A549 (cell line): ENCODE measurements around the gene TXLNG. TPM values are rescaled to one million over a fixed set of nuclear protein-coding genes. Genes with fewer than 3 reads are reported as not detected.
A peak's percentile ranks its signal among the peaks of the same experiment; 100 is the strongest.
"Not testable (repeated sequence)": the region's sequence is repeated elsewhere in the genome, so short reads cannot be mapped to it uniquely, and the experiment has no call there.

Experiments used
- ATAC-seq, 2 experiments: fragments of 200-7000 bp in 1 of 2; fragments of >200 bp in 1 of 2; cut with Nextera tagmentation in 1 of 2; cut with Tn5 transposase in 1 of 2; 3 replicates each; pipeline versions ENCODE4 v1.8.0 to v1.9.1; 2018 to 2020; ENCODE audit warnings: mild to moderate bottlenecking in 1 of 2, moderate library complexity in 1 of 2
- CTCF ChIA-PET: fragments of 300-600 bp; sonication (Branson Sonifier 250); formaldehyde crosslinking; extraction: SDS; loops from one replicate; lab custom pipeline; 2021; ENCODE audit warnings: antibody characterized with exemption, inconsistent platforms; lab: Yijun Ruan, JAX
- POLR2A ChIA-PET: fragments of 350-600 bp; formaldehyde crosslinking; extraction: SDS; loops from one replicate; lab custom pipeline; 2021; ENCODE audit warnings: antibody characterized with exemption, inconsistent platforms; lab: Yijun Ruan, JAX
- DNase-seq, 2 experiments: peaks; one replicate each; pipeline versions ENCODE4 v3.0.0 to v3.0.0-alpha.2; 2011 to 2016; ENCODE audit warnings: low read depth in 1 of 2, low spot score in 1 of 2
- FAIRE-seq: peaks from 2 replicates; lab custom pipeline; 2011; peaks lifted over from hg19 to GRCh38; lab: Jason Lieb, UNC
- H3K27ac ChIP-seq, 2 experiments: fragments of >200 bp; sonication (Bioruptor Twin); formaldehyde crosslinking; 3 replicates each; pipeline ENCODE4 v1.5.1; 2016 to 2017
- H3K4me1 ChIP-seq: fragments of >200 bp; sonication (Bioruptor Twin); formaldehyde crosslinking; 3 replicates; pipeline ENCODE4 v1.6.1; 2016
- H3K4me2 ChIP-seq: fragments of >200 bp; sonication (Bioruptor Twin); formaldehyde crosslinking; 3 replicates; pipeline ENCODE4 v1.6.1; 2016
- H3K4me3 ChIP-seq: fragments of >200 bp; sonication (Bioruptor Twin); formaldehyde crosslinking; 3 replicates; pipeline ENCODE4 v1.5.1; 2016
- H3K9me3 ChIP-seq: fragments of >200 bp; sonication (Bioruptor Twin); formaldehyde crosslinking; 3 replicates; pipeline ENCODE4 v1.6.1; 2016
- BHLHE40 ChIP-seq: IDR thresholded peaks from 2 replicates; pipeline ENCODE4 v1.6.1; 2012; ENCODE audit warnings: low read depth, low read length, inconsistent platforms
- CBX2 ChIP-seq: fragments of 200-600 bp; sonication (generic); IDR thresholded peaks from 2 replicates; pipeline ENCODE4 v1.6.1; 2016; ENCODE audit warnings: low read depth, mild to moderate bottlenecking, borderline replicate concordance
- CEBPB ChIP-seq, 2 experiments: fragments of >200 bp in 1 of 2; sonication (Bioruptor Twin) in 1 of 2; formaldehyde crosslinking in 1 of 2; IDR thresholded peaks; 2 replicates each; pipeline ENCODE4 v1.6.1; 2012 to 2016
- CHD2 ChIP-seq: fragments of 150-350 bp; IDR thresholded peaks from 2 replicates; pipeline ENCODE4 v1.6.1; 2014; ENCODE audit warnings: low read length; ENCODE audit not compliant: partially characterized antibody
- CTCF ChIP-seq: fragments of >200 bp; sonication (Bioruptor Twin); formaldehyde crosslinking; IDR thresholded peaks from 3 replicates; pipeline ENCODE4 v1.5.1; 2016
- E2F6 ChIP-seq: IDR thresholded peaks from 2 replicates; pipeline ENCODE4 v1.6.1; 2012; ENCODE audit warnings: low read depth, borderline replicate concordance
- ELK1 ChIP-seq: fragments of 150-350 bp; IDR thresholded peaks from 2 replicates; pipeline ENCODE4 v1.6.1; 2014; ENCODE audit warnings: low read depth, mild to moderate bottlenecking, low read length
- EP300 ChIP-seq, 2 experiments: fragments of >200 bp; sonication (Bioruptor Twin); formaldehyde crosslinking; IDR thresholded peaks; 2 replicates in 1 of 2; 3 replicates in 1 of 2; pipeline ENCODE4 v1.6.1; 2016 to 2017
- FOSL2 ChIP-seq, 2 experiments: fragments of 450-650 bp in 1 of 2; fragments of >200 bp in 1 of 2; sonication (Bioruptor Twin) in 1 of 2; formaldehyde crosslinking; IDR thresholded peaks; 2 replicates each; pipeline versions ENCODE4 v1.5.0 to v1.6.1; 2016 to 2020; ENCODE audit warnings: mild to moderate bottlenecking in 1 of 2, moderate library complexity in 1 of 2
- GATA3 ChIP-seq: IDR thresholded peaks from 2 replicates; pipeline ENCODE4 v1.6.1; 2012; ENCODE audit warnings: borderline replicate concordance
- HDAC2 ChIP-seq: fragments of 200-600 bp; sonication (generic); IDR thresholded peaks from 2 replicates; pipeline ENCODE4 v1.6.1; 2016
- HEYL ChIP-seq: fragments of 250-450 bp; sonication (Bioruptor Pico); IDR thresholded peaks from 2 replicates; pipeline ENCODE4 v1.8.0; 2021; ENCODE audit warnings: mild to moderate bottlenecking, moderate library complexity
- HOXA7 ChIP-seq: fragments of 250-450 bp; sonication (Bioruptor Pico); IDR thresholded peaks from 2 replicates; pipeline ENCODE4 v1.5.0; 2020; ENCODE audit warnings: mild to moderate bottlenecking, moderate library complexity
- JUN ChIP-seq, 2 experiments: fragments of >200 bp; sonication (Bioruptor Twin); formaldehyde crosslinking; IDR thresholded peaks; 2 replicates in 1 of 2; 3 replicates in 1 of 2; pipeline ENCODE4 v1.6.1; 2016 to 2017
- JUNB ChIP-seq: fragments of >200 bp; sonication (Bioruptor Twin); formaldehyde crosslinking; IDR thresholded peaks from 2 replicates; pipeline ENCODE4 v1.6.1; 2016
- MAFK ChIP-seq: fragments of 450-650 bp; IDR thresholded peaks from 2 replicates; pipeline ENCODE4 v1.6.1; 2014; ENCODE audit not compliant: partially characterized antibody
- MYC ChIP-seq: IDR thresholded peaks from 2 replicates; pipeline ENCODE4 v1.6.1; 2012; ENCODE audit warnings: mild to moderate bottlenecking, inconsistent platforms, low read length, improper control_type of control experiment, borderline replicate concordance
- NFE2L2 ChIP-seq: fragments of 150-350 bp; conservative IDR thresholded peaks from 2 replicates; pipeline ENCODE4 v1.6.1; 2014; ENCODE audit warnings: low read length
- NR3C1 ChIP-seq: fragments of >200 bp; sonication (Bioruptor Twin); formaldehyde crosslinking; IDR thresholded peaks from 3 replicates; pipeline ENCODE4 v1.6.1; 2017
- PBX3 ChIP-seq: IDR thresholded peaks from 2 replicates; pipeline ENCODE4 v1.6.1; 2012
- ZC3H11A ChIP-seq: fragments of 450-650 bp; IDR thresholded peaks from 2 replicates; pipeline ENCODE4 v1.6.1; 2014; ENCODE audit warnings: antibody characterized with exemption, mild to moderate bottlenecking
- ZNF302 ChIP-seq: fragments of 250-450 bp; sonication (Bioruptor Pico); IDR thresholded peaks from 2 replicates; pipeline ENCODE4 v1.9.0; 2021; ENCODE audit warnings: inconsistent platforms, mild to moderate bottlenecking, moderate library complexity
- ZSCAN20 ChIP-seq: fragments of 250-450 bp; sonication (Bioruptor Pico); IDR thresholded peaks from 2 replicates; pipeline ENCODE4 v1.8.0; 2022; ENCODE audit warnings: mild to moderate bottlenecking, moderate library complexity
- WGBS: methylation state at CpG from one replicate; pipeline ENCODE4 v1.1.6; 2017; ENCODE audit errors: missing lambda C conversion rate; 5-methylcytosine and 5-hydroxymethylcytosine counted together
- polyA plus RNA-seq, 4 experiments: library from polyadenylated mRNA; depleted of rRNA in 3 of 4; stranded (reverse); fragments of >200 nt; fragmentation: RNase III in 1 of 4; extraction: RNeasy Plus Mini Kit Qiagen cat#74134 plus additional on column Dnase treatment in 1 of 4; gene quantifications; 2 replicates in 3 of 4; 3 replicates in 1 of 4; pipeline ENCODE4 v1.2.3, GENCODE V29; 2011 to 2017

TXLNG gene
- polyA plus RNA-seq, 2 of the 4 experiments (the other 2 are of a cell fraction), result 16.0 to 36.8 TPM

- H3K9me3 ChIP-seq, result no peaks in the 10 kb centered on the region
- no peaks in the 10 kb centered on the region; the same call in 2 of the 3 replicates for H3K4me1 ChIP-seq
- CTCF ChIA-PET, result interaction anchor here (0.6 to 1.7 kb wide), 6 partner anchors 10 to 1385 kb away, joined by 3 read pairs; no protein-coding TSS in a partner anchor
- no peak overlapping the region for H3K4me2 ChIP-seq
- WGBS, result 98% methylated on average over 5 of the region's 5 CpGs
- H3K4me3 ChIP-seq, result no peak overlapping the region
- DNase-seq (no peak), ATAC-seq (no peak), FAIRE-seq (no peak)
- POLR2A ChIA-PET, result no interaction called here
- TF ChIP-seq ZSCAN20 (CRISPR knock-in tag) (no peak), MYC (no peak), HDAC2 (no peak), NFE2L2 (no peak), CHD2 (no peak), JUN (IDR thresholded peaks at IDR 0.05) (no peak), GATA3 (no peak), HOXA7 (CRISPR knock-in tag) (no peak)
- H3K27ac ChIP-seq, result no peak overlapping the region
These were observed 69.3 kb downstream of the TXLNG start for GRCh38 chrX:16855363-16856075.

GRCh38 chrX:16856076-16856404 lies 69.8 kb downstream of the TXLNG start:
- 96% methylated on average over 2 of the region's 2 CpGs for WGBS
- not testable (repeated sequence) for ATAC-seq, FAIRE-seq

GRCh38 chrX:16856744-16857143 lies 70.5 kb downstream of the TXLNG start:
- no peak for ATAC-seq
- Histone ChIP-seq H3K4me1 (no peaks in the 10 kb centered on the region), H3K9me3 (no peaks in the 10 kb centered on the region), H3K4me2 (no peak overlapping the region), H3K27ac (no peak overlapping the region), H3K4me3 (no peak overlapping the region)
- ChIA-PET CTCF (interaction anchor here (0.6 to 1.9 kb wide), 3 partner anchors 18 to 36 kb away, joined by 3 to 5 read pairs (median 3); no protein-coding TSS in a partner anchor), POLR2A (no interaction called here)
- FAIRE-seq, result peak; percentile 96
- no peak for DNase-seq
- no peak for TF ChIP-seq BHLHE40
- no peak for TF ChIP-seq EP300 (IDR thresholded peaks at IDR 0.05)
- TF ChIP-seq HEYL (CRISPR knock-in tag), result no peak
- no peak for TF ChIP-seq PBX3
- TF ChIP-seq HOXA7 (CRISPR knock-in tag), result no peak
- no peak for TF ChIP-seq ZC3H11A
- no peak for TF ChIP-seq NR3C1
- no peak for TF ChIP-seq E2F6
- TF ChIP-seq JUNB, result no peak
- no peak for TF ChIP-seq ZNF302 (CRISPR knock-in tag)
- TF ChIP-seq ELK1, result no peak
- no peak for TF ChIP-seq CEBPB (IDR thresholded peaks at IDR 0.05)
- no peak for TF ChIP-seq MAFK
- TF ChIP-seq CBX2, result no peak
- TF ChIP-seq JUN (IDR thresholded peaks at IDR 0.05), result no peak
- TF ChIP-seq CTCF, result no peak

More at GRCh38 chrX:16856076-16856404, 69.8 kb downstream of the TXLNG start:
- CTCF ChIA-PET, result interaction anchor here (0.6 to 1.9 kb wide), 4 partner anchors 27 to 1384 kb away, joined by 3 to 5 read pairs (median 3); no protein-coding TSS in a partner anchor
- DNase-seq; H3K9me3 ChIP-seq; H3K4me1 ChIP-seq; H3K27ac ChIP-seq; H3K4me2 ChIP-seq; POLR2A ChIA-PET; H3K4me3 ChIP-seq; TF ChIP-seq FOSL2 (IDR thresholded peaks at IDR 0.05): not testable (repeated sequence)
- TF ChIP-seq FOSL2 (CRISPR knock-in tag; IDR thresholded peaks at IDR 0.05), result peak; percentile 28; the same call in 1 of the 2 replicates
